HG02970 (cell line): ENCODE measurements around the gene MAPK8.

Experiments used
- ATAC-seq: cut with Tn5 transposase; IDR thresholded peaks from one replicate; pipeline ENCODE4 v1.9.1; 2021; ENCODE audit warnings: mild to moderate bottlenecking, moderate library complexity, moderate number of reproducible peaks; ENCODE audit not compliant: unreplicated experiment, low FRiP score

Gene MAPK8

DNA sequence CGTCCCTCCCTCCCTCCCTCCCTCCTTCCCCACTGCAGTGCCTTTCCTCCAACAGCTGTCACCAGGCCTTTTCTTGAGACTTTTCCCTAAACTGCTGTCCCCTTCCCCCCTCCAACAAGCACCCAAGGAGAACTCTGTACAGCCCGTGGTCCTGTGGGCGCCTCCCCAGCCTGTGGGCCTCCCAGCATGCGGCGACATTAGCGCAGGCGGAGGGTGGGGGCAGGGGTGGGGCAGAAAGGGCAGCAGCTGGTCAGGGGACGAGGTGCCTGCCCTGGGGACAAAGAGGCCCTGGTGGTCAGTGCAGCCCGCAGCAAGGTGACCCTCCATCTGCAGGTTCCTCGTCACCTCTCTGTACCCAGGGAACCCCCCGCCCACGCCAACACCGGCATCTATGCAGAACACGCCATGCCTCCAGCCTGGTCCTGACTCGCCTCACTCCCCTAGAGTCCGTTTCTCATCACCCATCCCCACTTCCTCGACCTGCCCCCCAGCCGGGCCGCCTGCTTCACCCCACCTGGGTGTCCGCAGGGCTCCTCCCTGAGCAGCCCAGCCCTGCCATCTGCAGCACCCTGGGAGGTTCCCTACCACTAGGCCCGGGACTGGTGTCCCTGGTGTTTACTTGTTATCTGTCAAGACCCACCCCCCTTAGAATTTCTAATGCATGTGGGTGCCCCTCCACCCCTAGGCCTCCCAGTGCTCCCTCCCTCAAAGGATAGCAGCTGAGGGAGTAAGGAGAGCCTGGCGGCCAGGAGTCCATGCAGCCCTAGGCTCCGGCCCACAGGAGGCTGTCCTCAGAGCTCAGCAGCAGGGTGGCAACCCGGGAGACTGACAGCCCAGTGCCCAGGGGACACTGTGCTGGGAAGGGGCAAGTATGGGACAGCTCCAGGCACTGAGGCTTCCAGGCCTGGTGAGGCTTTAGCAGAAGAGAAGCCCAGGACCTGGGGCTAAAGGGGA is 150.6 kb downstream of the MAPK8 start:
- no peak for ATAC-seq

GRCh38 chr10:48457949-48458661 is 151.6 kb downstream of the MAPK8 start:
- ATAC-seq = no peak

GRCh38 chr10:48458662-48459048 is 152.2 kb downstream of the MAPK8 start:
- no peak for ATAC-seq

DNA sequence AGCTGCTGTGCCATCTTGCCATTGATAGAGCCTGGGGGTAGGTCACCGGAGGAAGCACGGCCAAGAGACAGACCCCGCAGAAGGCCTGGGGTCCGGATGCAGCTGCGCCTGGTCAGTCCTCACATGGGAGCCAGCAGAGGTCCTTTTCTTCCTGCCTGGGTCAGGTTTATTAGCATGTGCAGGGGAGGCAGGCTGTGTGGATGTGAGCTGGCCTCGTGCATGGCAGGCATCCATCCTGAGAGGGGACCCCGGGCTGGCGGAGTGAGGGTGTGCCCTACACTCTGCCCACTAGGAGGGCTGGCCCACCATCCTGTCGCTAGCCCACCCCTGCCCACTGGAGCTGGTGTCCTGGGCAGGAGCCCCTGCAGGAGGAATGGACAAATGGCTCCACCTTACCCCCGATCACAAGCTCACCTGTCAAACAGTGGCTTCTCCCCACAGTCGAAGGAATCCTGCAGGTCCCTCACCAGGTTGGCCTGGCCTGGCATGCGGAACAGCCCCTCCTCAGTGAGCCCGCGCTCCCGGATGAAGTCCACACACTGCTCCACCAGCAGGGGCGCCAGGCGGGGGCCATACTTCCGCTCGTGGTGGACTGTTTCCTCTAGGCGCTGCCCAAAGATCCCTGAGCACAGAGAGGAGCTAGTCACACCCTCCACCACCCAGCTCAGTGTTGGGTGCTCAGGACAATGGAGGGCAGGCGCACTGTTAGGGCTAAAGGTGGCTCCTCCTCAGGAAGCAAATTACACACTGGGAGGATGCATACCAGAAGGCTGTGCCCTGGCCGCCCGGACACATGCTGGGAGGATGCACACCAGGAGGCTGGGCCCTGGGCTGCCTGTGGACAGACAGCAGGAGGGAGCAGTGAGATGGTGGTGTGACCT is 153.0 kb downstream of the MAPK8 start:
- no peak for ATAC-seq

DNA sequence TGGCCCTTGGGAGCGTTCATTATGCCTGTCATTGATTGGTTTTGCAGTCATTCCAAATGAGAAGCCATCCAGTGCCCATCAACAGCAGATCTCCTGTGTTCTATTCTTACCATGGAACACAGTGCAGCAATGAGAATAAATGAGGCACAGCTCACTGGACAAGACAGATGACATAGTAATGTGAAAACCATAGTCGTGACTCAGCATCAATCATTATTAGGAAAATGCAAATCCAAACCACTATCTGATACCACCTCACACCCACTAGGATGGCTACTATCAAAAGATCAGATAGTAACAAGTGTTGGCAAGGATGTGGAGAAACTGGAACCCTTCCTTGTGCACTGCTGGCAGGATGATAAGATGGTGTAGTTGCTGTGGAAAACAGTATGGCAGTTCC is 153.7 kb downstream of the MAPK8 start:
- ATAC-seq = no peak

GRCh38 chr10:48461623-48462481 is 155.4 kb downstream of the MAPK8 start:
- no peak for ATAC-seq

DNA sequence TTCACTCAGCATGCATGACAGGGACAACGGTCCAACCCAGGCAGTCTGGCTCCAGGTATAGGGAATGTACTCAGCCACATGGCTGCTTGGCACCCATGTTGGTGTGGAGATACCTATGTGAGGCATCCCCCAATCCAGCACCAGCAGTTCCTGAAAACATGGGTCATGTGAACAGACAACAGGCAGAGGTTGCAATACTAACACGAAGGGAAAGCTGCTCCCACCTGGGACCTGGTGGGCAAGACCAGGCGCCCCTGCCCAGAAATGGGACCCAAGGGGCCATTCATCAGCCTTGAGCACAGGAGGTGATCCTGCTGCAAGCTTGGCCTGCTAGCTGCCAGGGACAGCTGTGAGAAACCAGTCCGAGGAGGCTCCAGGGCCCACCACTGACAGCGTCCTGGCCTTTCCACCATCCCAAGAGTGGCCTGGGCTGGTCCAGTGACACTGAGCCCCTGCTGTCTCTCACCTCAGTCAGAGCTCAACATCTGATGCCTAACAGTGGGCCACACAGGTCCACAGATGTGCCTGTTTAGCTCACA is 156.1 kb downstream of the MAPK8 start:
- ATAC-seq = no peak

GRCh38 chr10:48463318-48464003 is 157.0 kb downstream of the MAPK8 start:
- ATAC-seq = no peak

- no peak for ATAC-seq
These were observed 157.8 kb downstream of the MAPK8 start for GRCh38 chr10:48464121-48464870.

DNA sequence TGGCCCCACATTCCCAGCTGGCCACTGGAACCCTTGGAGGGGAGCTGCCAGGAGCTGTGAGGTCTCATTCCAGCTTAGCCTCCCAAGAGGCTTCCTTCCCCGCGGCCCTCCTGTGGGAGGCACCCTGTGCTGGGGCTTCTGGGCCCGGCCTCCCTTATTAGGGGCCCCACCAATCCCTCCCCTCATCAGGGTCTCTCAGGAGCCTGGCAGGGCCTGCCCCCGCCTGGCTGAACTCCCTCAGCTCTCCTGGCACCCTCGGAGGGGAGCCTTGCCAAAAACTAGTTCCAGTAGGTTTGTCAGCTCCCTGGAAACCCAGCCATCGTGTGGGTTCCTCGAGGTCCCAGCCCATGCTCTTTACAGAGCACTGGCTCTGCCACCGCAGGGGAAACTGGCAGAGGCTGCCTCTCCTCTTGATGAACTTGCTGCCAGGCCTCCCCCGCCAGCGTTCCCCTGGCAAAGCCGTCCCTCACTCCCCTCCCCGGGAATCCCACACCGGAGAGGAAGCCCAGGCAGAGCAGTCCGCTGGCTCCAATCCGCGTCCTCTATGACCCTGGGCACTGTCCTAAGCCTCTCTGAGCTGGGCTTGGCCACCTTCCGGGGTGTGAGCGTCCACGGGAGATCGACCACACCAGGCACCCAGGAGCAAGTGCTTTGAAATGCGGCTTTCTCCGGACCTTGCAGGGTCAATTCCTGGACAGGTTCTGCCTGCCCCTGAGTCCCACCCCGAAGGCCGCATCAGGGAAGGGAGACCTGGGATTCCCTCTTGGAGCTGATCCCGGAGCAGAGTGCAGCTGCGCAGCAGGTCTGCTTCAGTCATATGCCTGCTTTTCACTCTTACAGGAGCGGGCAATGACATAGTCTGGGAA is 158.6 kb downstream of the MAPK8 start:
- ATAC-seq = no peak

- ATAC-seq = no peak
These were observed 159.5 kb downstream of the MAPK8 start for GRCh38 chr10:48465860-48466521.

DNA sequence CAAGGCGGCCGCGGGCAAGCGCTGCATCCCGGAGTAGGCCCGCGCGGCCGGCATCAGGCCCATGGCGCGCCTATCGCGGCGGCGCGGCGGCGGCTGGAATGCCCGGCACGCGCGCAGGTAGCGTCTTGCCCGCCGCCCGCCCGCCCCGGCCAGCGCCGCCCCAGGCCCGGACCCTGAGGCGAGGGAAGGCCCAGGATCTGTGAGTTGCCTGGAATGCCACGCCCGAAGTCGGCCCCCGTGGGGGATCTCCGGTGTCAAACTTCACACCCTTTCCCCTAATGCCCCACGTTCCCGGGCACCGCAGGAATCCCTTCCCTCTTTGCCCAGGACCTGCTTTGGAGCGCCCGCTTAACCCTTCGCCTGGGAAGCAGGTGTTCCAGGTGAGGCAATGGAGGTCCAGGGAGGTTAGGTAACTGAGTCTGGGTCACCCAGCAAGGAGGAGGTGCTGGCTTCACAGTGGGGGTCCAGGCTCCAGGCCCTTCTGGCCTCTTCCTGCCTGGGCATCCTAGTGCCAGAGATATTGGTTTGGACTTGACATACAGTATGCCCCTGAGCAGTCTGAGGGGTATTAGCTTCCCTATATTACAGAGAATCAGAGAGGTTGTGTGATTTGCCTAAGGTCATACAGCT is 160.2 kb downstream of the MAPK8 start:
- ATAC-seq = no peak

GRCh38 chr10:48467669-48468068 is 161.2 kb downstream of the MAPK8 start:
- ATAC-seq = no peak

DNA sequence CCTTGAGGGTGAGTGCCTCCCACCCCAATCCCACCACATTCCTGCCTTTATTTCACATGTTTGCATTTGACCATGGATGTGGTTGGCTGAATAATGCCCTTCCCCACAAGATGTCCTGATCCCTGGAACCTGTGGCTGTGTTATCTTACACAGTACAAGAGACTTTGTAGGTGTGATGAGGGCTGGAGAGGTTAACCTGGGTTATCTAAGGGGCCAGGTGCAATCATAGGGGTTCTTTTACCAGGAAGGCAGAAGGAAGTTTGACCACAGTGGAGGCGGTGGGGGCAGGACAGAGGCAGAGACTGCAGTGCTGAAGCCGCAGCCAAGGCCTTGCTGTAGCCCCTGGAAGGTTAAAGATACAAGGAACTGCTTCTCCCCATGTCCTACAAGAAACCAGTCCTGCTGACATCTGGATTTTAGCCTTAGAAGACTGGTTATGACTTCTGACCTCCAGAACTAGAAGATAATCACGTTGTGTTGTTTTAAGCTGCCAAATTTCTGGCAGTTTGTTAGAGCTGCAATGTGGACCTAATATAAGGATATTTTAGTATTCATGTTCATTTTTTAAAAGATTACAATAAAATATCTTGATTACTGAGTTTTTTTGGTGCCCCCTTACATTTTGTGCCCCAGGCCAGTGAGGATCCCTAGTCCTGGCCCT is 161.8 kb downstream of the MAPK8 start:
- ATAC-seq = no peak

DNA sequence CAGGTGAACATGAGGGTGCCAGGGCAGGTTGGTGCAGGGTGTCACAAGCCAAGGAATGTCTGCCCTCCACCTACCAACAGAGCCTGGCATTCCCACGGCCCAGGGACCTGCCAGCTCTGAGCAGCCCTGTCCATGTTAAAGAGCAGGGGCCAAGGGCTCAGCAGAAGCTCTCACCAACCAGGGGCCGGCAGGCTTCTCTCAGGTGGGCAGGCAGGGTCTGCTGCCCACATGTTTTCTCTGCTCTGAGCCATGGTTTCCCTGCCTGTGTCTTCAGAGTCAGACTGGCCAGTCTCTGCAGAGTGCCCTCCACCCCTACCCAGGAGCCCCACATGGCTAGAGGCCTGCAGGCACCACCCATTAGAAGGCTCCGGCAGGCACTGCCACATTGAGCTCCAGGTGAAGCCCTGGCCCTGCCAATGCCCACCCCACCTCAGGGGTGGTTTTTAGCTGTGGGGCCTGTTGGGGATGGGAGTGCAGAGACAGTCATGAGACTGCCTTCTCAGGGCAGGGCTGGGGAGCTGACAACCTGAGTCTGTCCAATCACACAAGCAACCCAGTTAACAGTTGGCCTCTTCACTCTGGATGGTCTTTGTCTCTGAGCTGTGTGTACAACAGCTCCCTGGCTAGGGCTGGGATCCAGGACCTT is 162.5 kb downstream of the MAPK8 start:
- ATAC-seq = no peak
